Ecto neural progenitor cell (in vitro differentiated cells): ENCODE measurements around the gene FYCO1.
A peak's percentile ranks its signal among the peaks of the same experiment; 100 is the strongest.
"Not testable (repeated sequence)": the region's sequence is repeated elsewhere in the genome, so short reads cannot be mapped to it uniquely, and the experiment has no call there.

ENCODE experiments used
- DNase-seq: peaks from one replicate; pipeline ENCODE4 v3.0.0-alpha.2; 2018; ENCODE audit warnings: low spot score

FYCO1 gene

DNA sequence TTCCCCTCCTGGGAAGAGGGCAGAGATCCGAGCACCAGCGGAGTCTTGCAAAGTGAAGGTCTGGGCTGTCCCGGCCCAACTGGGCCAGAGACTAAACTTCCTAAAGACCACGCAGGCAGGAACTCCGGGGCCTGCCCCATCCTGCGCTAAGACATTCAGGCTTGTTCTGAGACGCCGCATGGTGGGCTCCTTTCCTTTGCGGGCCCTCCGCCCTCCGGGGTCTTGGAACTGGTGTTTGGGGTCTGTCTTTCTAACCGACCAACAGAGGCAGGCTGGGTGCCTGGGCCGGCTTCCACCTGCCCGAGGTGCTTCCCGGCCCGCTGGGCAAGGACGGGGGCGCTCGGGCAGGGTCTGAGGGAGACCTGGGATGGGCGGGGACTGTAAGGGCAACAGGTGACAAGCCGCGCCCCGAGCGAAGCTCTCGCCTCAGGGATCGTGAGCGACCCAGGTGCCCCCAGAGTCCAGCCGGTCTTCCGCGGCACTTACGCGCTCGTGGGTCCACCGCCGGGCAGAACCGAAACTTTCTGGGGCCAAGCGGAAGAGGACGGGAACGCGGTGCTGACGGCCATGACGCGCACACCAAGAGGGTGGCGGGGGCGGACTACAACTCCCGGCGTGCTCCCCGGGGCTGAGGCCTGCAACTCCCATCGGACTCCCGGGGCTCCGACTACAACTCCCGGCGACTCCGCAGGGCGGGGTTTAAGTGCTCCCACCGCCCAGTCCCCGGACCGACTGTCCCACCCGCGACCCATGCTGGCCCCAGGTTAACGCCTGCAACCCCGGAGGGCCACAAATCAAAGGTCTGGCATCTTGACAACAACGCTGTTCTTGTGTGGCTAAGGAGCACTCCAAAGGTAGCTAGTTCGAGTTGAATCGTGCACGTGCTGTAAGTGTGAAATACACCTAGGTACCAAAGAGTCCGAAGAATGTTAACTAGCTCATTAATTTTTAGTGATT is at the start of gene FYCO1:
Gene FYCO1 (minus strand): TSS at position 589 of the 957 bp plus-strand sequence. CDS start 10,914 bp downstream, outside the sequence.
- peak; percentile 93 for DNase-seq

DNA sequence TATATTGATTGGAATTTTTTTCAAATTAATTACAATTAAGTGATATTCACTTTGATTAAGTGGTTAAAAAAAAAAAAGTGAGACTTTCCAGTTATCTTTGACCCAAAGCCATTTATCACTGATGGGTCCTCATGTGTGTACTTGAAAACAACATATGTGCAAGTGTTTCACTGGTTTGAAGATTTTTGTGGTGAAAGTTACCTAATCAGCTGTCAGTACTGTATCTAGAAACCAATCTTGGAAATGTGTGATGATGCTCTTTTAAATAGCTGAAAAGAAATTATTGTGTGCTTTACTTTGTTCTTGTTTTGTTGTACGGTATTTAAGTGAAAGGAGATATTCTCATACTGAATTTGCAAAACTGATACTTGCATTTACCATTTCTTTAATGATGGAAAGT is 43.3 kb upstream of the FYCO1 start:
- no peak for DNase-seq

DNA sequence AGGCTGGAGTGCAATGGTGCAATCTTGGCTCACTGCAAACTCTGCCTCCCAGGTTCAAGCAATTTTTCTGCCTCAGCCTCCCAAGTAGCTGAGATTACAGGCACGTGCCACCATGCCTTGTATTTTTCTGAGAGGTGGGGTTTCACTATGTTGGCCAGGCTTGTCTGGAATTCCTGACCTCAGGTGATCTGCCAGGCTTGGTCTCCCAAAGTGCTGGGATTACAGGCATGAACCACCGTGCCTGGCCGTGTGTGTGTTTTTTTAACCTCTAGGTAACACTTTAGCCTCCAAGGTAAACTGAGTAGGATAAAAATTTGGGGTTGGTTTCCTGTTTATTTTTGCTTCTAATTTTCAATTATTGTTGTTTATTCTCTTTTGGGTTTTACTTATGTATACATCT is 42.4 kb upstream of the FYCO1 start:
- DNase-seq: not testable (repeated sequence)

DNA sequence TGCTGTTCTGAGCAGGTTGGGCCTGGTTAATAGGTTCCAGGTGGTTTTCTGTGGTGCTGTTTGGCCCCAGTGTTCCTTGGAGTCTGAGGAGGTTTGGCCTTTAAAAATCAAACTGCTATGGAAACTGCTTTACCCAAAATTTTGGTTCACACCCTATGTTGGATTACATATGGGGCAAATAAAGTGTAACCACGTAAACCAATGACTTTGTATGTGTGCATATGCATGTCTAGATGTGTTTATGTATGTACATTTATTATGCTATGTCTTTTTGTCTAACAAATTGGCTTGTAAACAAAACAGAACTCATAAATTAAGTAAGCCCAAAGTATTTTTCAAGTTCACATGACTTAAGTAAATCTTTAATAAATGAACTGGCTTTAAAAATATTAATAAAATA is 40.6 kb upstream of the FYCO1 start:
- no peak for DNase-seq

DNA sequence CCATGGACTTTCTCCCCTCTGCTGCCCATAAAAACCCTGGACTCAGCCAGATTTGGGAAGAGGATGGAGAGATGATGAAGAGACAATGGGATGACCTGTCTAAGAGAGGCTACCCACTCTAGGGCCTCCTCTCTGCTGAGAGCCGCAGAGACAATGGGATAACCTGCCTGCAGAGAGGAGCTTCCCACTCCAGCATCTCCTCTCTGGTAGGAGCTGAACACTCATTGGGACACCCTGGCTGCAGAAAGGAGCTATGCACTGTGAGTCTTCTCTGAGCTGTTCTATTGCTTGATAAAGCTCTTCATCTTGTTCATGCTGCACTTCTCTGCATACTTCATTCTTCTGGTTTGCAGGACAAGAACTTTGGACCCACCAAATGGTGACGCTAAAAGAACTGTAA is 36.1 kb upstream of the FYCO1 start:
- DNase-seq: no peak

DNA sequence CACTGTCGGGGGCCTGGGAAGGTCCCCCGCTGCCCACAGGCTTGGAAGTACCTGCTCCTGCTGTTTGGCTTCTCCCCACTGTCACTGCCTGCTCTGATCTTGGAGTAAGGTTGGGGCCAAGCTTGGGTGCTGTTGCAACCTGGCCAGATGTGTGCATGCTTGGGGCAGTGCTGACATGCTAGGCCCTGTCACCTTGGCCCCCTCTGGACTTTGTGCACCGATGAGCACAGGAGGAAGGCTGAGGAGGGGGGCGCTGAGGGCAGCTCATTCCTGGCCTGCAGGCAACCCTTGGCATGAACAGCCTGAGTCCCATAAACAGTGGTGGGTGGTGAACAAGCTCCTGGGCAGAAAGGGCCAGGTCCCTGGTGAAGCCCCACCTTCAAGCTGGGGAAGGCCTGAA is 35.6 kb upstream of the FYCO1 start:
- DNase-seq: no peak

DNA sequence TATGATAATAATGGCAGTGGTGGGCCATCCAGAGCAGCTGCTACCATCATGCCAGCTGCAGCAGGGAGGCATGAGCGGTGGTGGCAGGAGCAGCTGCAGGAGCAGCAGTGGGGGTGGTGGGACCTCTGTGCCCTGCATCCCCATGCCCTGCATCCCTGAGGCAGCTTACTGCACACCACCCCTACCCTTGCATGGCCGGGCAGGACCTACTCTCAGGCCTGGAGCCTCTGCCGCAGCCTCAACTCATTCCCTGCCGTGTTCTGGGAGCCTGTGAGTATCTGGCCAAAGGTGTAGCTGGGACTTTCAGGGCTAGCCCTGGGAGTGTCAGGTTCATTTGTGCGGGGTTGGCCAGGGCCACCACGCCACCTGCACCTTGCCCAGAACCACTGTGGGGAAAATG is 35.0 kb upstream of the FYCO1 start:
- no peak for DNase-seq

DNA sequence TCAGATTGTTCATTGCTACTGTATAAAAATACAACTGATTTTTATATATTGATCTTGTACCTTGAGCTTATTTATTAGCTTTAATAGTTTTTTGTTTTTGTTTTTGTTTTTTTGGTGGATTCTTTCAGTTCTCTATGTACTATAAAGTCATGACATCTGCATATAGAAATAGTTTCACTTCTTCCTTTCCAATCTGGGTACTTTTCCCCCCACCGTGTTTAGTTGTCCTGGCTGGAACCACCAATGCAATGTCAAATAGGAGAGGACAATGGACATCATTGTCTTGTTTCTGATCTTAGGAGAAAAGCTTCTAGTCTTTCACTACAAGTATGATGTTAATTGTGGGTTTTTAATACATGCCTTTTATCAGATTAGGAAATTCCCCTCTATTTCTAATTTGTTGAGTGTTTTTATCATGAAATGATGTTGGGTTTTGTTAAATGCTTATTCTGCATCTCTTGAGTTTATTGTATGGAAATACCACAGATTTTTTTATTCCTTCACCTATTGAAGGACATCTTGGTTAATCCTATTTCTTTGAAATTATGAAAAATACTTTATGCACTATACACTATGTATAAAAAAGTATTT is 34.4 kb upstream of the FYCO1 start:
- DNase-seq: no peak

DNA sequence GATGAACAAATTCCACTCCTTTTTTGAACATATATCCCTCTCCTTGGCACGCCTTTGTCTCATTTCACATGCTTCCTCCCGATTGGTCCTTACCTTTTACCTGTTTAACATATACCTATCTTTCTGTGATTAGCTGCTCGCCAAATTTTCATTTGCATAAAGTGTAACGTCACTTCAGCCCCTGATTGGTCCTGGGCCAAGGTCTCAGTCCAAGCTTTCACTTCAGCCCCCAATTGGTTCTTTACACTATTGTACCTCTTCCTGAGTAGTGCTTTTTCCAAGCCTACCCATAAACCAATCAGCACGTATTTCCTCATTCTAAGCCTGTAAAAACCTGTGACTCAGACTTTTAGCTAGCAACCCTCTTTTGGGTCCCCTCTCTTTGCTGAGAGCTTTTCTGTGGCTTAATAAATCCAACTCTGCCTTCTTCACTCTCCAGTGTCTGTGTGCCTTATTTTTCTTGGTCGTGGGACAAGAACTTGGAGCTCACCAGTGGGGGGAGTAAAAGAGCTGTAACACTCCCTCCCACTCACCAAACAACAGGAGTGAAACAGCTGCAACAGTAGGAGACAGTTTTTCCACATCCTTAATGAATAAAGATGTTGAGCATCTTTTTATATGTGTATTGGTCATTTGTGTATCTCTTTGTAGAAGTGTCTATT is 32.2 kb upstream of the FYCO1 start:
- DNase-seq: no peak

DNA sequence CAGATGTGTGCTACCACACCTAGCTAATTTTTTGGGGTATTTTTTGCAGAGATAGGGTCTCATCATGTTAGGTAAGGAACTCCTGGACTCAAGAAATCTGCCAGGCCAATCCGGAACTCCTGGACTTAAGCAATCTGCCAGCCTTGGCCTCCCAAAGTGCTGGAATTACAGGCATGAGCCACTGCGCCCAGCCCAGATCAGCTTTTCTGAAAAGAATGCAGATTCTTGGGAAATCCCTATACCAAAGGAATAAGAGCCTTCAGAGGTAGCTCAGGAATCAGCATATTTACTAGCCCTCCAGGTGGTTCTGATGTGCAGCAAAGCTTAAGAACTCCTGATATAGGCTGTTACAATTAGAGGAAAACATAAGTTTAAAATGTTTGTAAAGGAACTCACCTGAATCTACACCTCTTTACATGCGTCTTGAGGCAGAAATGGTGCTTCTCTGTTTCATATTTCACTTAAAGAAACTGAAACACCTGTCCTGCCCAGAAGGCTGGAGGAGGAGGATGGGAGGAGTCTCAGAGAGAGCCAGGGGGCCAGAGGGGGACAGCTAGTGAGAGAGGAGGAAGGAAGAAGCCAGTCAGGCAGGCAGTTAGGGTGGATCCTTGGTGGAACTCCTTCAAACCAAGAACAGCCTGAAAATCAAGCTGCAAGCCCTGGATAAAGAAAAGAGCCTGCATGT is 31.5 kb upstream of the FYCO1 start, which contains the start of gene XCR1:
Gene XCR1 (minus strand): TSS at position 463 of the 685 bp plus-strand sequence. CDS start 5,536 bp downstream, outside the sequence.
- DNase-seq: no peak

DNA sequence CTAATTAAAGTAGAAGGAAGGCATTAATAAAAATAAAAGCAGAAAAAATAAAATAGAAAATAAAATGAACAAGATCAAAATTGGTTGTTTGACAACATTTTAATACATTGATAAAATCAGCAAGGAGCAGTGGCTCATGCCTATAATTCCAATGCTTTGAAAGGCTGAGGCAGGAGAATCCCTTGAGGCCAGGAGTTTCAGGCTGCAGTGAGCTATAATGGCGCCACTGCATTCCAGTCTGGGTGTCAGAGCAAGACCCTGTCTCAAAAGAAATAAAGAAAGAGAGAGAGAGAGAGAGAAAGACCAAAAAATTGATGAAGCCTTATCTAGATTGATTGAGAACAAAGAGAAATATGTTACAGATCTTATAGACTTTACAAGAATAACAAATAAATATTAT is 29.5 kb upstream of the FYCO1 start:
- DNase-seq: no peak

DNA sequence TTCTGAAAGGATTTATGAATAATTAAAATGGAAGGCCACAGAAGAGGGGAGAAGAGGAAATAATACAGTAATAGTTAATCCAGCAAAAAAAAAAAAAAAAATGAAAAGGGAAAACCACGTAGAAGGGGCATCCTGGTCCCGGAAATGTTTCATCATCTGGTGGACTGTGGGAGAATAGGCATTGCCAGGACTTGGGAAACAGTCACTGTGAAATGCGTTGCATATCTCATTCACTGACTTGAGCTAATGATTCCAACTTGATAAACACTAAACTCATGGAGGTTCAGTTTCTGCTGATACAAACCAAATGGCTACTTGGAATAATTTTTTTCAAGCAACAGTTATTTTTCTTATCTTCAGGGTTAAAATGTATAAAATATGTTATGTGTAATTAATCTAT is 28.5 kb upstream of the FYCO1 start:
- no peak for DNase-seq

DNA sequence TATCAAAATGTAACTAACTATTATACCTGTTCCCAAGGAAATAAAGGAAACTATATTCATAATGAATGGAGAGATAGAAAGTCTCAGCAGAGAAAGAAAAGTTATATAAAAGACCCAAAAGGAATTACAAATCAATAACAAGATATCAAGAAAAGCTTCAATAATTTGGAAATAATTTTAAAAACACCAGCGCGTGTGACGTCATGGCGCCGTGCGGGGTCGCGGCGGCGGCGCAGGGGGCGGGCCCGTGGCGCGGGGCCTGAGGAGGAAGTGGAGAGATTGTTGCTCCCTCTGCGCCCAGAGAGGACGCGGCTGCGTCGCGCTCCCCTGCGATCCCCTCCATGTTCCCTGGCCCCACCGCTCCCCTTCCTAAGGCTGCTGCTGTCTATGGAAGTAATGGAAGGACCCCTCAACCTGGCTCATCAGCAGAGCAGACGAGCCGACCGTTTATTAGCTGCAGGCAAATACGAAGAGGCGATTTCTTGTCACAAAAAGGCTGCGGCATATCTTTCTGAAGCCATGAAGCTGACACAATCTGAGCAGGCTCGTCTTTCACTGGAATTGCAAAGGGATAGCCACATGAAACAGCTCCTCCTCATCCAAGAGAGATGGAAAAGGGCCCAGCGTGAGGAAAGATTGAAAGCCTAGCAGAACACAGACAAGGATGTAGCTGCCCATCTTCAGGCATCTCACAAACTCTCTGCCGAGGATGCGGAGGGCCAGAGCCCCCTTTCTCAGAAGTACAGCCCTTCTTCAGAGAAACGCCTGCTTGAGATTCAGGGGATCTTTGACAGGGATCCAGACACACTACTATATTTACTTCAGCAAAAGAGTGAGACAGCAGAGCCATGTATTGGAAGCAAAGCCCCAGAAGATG is 27.5 kb upstream of the FYCO1 start:
- DNase-seq: no peak

DNA sequence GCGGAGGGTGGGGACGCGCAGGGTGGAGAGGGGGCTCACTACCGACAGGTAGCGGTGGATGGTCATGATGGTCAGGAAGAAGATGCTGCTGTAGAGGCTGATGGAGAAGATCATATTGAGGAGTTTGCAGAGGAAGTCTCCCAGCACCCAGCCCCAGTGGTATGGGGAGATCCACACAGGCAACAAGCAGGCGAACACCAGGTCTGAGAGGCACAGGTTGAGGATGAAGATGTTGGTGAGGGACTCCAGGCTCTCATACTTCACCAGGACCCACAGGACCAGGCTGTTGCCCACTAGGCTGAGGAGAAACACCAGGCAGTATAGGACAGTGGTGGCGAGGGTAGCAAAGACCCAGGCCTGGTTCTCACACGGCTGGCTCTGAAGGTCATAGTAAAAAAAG is 25.9 kb upstream of the FYCO1 start:
- DNase-seq: peak; percentile 22

DNA sequence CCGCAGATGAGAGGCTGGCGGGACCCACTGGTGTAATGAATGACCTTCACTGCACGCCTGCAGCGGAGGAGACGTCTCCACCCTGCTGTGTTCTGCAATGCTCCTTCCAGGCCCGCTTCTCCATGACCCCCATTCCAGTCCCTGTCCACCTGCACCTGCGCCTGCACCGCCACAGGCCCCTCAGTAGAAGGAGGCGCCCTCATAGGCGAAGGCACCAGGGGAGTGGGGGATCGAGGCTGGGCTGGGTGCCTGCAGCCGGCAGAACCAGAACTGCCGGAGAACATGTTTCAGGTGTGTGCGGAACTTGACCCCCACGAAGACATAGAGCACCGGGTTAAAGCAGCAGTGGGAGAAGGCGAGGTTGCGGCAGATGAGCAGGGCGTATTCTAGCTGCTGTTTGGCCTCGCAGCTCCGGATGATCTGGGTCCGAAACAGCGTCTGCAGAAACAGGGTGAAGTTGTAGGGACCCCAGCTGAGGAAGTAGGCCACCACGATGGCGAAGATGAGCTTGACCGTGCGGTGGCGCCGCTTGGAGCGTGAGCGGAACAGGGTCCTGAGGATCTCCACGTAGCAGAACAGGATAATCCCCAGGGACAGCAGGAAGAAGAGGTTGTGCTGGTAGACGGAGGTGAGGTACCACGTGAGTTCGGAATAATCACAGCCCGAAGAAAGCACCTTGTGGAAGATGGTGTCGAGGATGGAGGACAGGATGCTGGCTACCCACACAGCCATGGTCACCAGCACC is 25.3 kb upstream of the FYCO1 start:
- DNase-seq: peak; percentile 29

DNA sequence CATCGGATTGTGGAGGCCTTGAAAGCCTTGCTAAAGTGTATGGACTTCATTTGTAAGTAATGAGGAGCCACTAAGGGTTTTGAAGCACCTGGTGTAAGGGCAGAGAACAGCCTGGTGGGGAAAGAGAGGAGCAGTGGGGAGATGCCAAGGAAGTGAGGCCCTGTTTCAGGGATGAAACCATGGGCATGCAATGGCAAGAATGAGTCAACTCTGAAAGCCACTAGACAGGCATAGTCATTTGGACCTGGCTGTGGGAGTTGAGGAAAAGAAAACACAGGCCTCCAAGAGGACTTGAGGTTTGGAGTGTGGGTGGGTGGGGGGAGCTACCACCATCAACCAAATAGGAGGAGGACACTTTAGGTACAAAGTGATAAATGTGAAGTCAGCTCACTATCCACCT is 24.1 kb upstream of the FYCO1 start:
- no peak for DNase-seq

DNA sequence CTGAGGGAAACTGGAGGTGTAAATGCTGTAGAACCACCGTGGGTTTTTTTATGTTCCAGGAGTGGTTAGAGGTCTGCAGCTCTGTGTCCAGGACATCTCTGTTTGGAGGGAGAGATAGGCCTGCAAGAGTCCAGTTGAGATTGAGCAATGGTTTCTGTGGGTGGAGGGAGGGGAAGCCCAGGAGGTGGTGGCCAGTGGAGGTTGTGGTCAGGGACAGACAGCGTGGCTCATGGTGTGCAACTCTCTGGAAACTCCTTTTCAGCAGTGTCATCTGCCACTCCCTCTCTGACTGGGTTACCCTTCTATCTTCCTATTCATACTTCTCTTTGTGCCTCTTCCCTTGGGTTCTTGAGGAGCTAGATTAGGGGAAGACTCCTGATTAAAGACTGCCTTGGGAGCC is 22.1 kb upstream of the FYCO1 start:
- DNase-seq: peak; percentile 15

DNA sequence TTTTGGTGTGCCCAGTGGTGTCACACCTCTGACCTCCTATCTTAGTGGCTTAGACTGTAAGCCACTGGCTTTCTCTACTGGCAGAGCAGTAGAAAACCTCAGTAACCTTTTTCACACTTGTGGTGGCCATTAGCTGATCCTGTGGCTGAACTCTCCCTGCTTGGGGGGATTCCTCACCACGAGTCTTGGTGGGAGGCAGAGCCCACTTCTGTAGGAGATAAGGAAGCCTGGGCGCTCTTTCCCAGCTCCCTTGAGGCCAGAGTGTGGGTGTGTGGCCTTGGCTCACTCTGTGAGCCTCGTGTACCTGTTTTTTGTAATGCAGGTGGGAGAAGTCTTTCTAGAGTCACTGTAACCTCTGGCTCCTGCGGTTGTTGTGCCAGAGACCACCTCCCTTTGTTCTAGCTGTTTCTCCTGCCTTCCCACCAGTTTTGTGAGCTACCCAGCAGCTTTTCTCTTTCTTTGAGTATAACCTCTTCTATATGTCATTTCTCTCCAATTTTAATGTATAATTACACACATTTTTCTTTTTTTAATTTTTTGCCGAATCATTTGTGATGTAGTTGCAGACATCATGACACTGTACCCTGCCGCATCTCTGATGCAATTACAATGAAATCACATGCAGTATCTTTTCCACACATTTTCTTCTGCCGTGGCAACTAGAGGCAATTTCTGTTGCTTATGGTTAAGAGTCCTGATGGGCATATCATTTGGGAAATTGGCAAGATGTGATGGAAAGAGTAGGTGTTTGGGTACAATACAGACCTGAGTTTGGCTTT is 17.9 kb upstream of the FYCO1 start:
- DNase-seq: peak; percentile 19

DNA sequence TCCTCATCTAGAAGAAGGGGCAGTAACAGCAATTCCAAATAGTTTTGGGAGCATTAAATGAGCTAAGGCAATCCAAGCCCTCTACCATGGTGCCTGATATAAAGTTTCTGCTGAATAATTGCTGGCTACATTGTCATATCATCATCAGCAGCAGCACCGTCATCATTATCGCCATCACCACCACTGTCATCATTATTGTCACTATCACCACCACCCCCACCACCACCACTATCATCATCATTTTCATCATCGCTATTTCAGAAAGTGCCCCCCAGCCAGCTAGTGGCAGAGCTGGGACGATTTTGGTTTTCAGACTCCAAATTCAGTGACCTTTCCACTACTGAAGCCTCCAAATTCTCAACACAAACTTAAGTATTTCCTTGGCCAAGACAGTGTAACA is 16.6 kb upstream of the FYCO1 start:
- DNase-seq: no peak
